Measurements from ENCODE around the gene ACTL7A. TPM values are rescaled to one million over a fixed set of nuclear protein-coding genes. Genes with fewer than 3 reads are reported as not detected.

The ACTL7A gene
- total and polyA plus RNA-seq, 2 of the 13 experiments (the other 11 are each of a cell fraction or from before 2014, with no cell fraction given), result not detected

- TF ChIP-seq ZNF687 (CRISPR knock-in tag; IDR thresholded peaks at IDR 0.05) (peak; percentile 39; the same call in 1 of the 2 replicates), NFAT5 (CRISPR knock-in tag; IDR thresholded peaks at IDR 0.05) (no peak), MLX (CRISPR knock-in tag; IDR thresholded peaks at IDR 0.05) (no peak), ZFP41 (CRISPR knock-in tag; IDR thresholded peaks at IDR 0.05; ENCODE audit: borderline replicate concordance) (no peak), RNF2 (conservative IDR thresholded peaks at IDR 0.05; ENCODE audit: low read depth) (no peak), SP2 (CRISPR knock-in tag; IDR thresholded peaks at IDR 0.05) (no peak), ATRX (CRISPR knock-in tag; IDR thresholded peaks at IDR 0.05; ENCODE audit: borderline replicate concordance) (no peak), ZBTB49 (CRISPR knock-in tag; IDR thresholded peaks at IDR 0.05; ENCODE audit: borderline replicate concordance) (no peak), BCL3 (CRISPR knock-in tag; IDR thresholded peaks at IDR 0.05) (no peak), ZBTB46 (CRISPR knock-in tag; IDR thresholded peaks at IDR 0.05; ENCODE audit: borderline replicate concordance) (no peak), ZBTB2 (CRISPR knock-in tag; IDR thresholded peaks at IDR 0.05; ENCODE audit: low read depth) (no peak)
Measured at GRCh38 chr9:108816037-108816436, 46.0 kb upstream of the ACTL7A start (continued).

Measured in HepG2 (cell line).